ENCODE data around the gene UPF3A. TPM values are rescaled to one million over a fixed set of nuclear protein-coding genes. Genes with fewer than 3 reads are reported as not detected.

The UPF3A gene
- total RNA-seq, 1 donor from 2014 or later, result 49.6 TPM

- intact Hi-C loops (cut with micrococcal nuclease), result no loop called here
Observed at GRCh38 chr13:114303700-114304327, 22.4 kb downstream of the UPF3A start.

GRCh38 chr13:114304346-114305034 lies 23.1 kb downstream of the UPF3A start:
- intact Hi-C loops (cut with micrococcal nuclease), result no loop called here

GRCh38 chr13:114309086-114309485 lies 27.7 kb downstream of the UPF3A start:
- intact Hi-C loops (cut with micrococcal nuclease), result no loop called here

DNA sequence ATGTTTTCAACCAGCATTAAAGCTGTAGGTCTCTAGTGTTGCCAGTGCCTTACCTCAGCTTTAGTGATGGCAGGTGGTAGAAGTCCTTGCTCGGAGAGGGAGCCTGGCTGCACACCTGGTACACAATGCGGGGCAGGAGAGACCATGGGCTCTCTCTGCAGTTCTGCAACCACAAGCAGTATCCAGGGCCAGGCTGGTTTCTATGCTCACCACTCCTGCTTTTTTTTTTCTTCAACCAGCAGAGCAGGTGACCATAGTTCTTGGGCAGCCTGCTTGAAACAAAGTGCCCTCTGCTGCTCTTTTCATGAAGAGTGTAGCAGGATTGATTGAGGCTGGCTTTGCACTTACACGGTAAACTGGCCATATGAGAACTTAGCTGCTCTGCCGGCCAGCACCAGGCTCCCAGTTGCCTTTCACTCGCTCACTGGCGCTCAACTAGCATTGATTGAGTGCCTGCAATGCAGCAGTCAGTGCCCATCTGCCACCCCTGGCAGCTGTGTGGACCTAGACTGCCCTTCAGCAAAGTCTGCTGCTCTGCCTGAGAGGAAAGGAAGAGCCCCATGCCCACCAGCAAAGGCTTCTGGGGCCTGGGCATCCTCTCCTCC lies 28.5 kb downstream of the UPF3A start:
- intact Hi-C loops (cut with micrococcal nuclease), result no loop called here

- intact Hi-C loops (cut with micrococcal nuclease), result no loop called here
Observed at GRCh38 chr13:114310956-114311355, 29.6 kb downstream of the UPF3A start.

DNA sequence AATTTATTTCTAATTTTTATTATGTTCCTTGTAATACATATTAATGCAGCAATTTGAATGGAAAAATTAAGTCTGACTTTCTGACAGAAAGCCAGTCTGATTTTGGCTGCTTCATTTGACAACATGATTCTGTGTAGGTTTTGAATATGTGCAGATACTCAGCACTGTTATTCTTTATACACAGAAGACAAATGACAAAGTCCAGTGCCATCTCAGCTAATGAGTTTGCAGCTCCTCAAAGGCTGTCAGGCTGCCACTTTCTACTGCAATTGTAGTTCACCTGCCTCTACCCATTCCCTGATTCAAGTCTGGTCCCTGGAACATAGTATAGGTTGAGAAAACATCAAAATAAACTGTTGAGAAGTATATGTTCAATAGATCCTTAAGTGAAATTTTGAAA lies 30.0 kb downstream of the UPF3A start:
- intact Hi-C loops (cut with micrococcal nuclease), result no loop called here

- intact Hi-C loops (cut with micrococcal nuclease), result no loop called here
Observed at GRCh38 chr13:114311908-114312307, 30.5 kb downstream of the UPF3A start.

- intact Hi-C loops (cut with micrococcal nuclease), result no loop called here
Observed at GRCh38 chr13:114313061-114313860, 31.9 kb downstream of the UPF3A start.

- intact Hi-C loops (cut with micrococcal nuclease), result loop anchor here (1.0 kb wide), 3 partner anchors 33 to 249 kb away; partner anchors contain the start of gene UPF3A
Observed at GRCh38 chr13:114314074-114314912, 32.9 kb downstream of the UPF3A start, which contains the start of gene CHAMP1. Gene CHAMP1 (plus strand): TSS chr13:114314503. CDS start chr13:114323843, 9,340 bp downstream.

GRCh38 chr13:114315074-114315785 lies 33.8 kb downstream of the UPF3A start:
- intact Hi-C loops (cut with micrococcal nuclease), result loop anchor here (1.0 kb wide), 2 partner anchors 25 to 731 kb away; partner anchors contain the start of gene TFDP1

- intact Hi-C loops (cut with micrococcal nuclease), result no loop called here
Observed at GRCh38 chr13:114318624-114319023, 37.2 kb downstream of the UPF3A start.

DNA sequence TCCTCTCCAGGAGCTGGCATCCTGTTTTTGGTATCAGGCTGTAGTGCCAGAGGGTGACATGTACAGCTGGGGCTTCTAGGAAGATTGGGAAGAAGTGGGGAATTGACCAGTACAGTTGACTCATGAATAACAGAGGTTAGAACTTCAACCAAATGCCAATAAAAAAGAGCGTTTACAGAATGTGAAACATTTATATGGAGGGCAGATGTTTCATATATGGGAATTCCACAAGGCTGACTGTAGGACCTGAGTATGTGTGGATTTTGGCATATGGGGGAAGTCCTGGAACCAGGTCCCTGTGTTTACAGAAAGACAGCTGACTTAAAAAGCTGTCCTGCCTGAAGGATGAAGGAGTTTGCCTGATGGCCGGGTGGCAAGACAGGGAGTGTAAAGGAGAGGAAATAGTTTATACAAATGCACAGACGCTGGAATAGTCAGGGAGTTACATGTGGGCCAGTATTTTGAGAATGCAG lies 38.1 kb downstream of the UPF3A start:
- intact Hi-C loops (cut with micrococcal nuclease), result no loop called here

GRCh38 chr13:114320065-114320464 lies 38.7 kb downstream of the UPF3A start:
- intact Hi-C loops (cut with micrococcal nuclease), result no loop called here

GRCh38 chr13:114321256-114321655 lies 39.9 kb downstream of the UPF3A start:
- intact Hi-C loops (cut with micrococcal nuclease), result no loop called here

DNA sequence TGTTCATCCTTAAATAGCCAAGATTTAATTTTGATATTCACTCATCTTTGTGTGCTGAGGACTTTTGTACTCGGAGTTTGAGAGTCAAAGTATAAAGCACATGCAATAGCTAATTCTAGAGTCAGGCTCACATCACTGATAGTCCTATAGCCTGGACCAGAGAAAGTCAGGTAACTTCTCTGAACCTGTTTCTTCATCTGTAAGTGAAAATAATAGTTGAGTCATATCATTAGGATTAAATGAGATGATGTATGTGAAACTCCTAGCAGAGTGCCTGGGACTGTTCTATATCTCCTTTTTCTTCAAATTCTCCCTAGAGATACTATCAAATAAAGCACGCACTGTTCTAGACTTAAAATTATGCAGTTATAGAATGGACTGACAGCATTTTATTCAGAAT lies 41.9 kb downstream of the UPF3A start:
- intact Hi-C loops (cut with micrococcal nuclease), result no loop called here

GRCh38 chr13:114324334-114324733 lies 42.9 kb downstream of the UPF3A start:
- intact Hi-C loops (cut with micrococcal nuclease), result no loop called here

DNA sequence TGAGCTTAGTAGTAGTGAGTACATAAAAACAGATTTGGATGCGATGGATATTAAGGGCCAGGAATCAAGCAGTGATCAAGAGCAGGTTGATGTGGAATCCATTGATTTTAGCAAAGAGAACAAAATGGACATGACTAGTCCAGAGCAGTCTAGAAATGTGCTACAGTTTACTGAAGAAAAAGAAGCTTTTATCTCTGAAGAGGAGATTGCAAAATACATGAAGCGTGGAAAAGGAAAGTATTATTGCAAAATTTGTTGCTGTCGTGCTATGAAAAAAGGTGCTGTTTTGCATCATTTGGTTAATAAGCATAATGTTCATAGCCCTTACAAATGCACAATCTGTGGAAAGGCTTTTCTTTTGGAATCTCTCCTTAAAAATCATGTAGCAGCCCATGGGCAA lies 44.3 kb downstream of the UPF3A start:
- intact Hi-C loops (cut with micrococcal nuclease), result no loop called here

GRCh38 chr13:114328034-114328433 lies 46.6 kb downstream of the UPF3A start:
- intact Hi-C loops (cut with micrococcal nuclease), result no loop called here

DNA sequence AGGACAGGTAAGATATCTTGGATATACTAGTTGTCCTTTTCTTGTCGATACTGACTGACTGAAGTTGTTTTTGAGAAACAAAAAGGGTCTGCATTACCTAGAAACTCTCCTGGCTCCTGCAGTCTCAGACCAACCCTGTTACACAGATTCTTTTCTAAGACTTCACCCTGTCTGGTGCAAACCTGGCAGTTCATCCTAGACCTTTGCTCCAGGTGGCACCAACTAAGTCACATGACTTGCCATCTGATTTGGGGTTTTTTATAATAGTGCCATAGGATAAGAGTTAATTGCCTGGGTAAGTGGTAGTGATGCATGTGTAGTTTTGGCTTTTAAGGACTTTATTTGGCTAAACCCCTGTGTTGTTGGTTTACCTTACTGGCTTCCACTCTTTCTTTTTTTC lies 47.2 kb downstream of the UPF3A start:
- intact Hi-C loops (cut with micrococcal nuclease), result no loop called here

DNA sequence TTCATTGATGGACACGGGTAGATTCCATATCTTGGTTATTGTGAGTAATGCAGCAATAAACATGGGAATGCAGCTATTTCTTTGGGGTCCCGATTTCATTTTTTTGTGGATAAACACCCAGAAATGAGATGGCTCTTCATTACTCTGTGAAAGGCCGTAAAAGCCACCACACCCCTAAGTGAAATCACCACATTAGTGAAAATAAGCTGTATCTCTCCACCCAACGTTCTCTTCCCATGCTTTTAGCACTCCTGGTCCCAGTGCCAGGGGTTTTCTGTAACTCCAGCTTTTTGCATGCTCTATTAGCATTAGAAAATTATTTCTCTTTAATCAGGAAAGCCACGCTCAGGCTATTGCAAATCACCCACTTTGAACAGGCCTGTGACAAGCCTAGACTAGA lies 48.7 kb downstream of the UPF3A start:
- intact Hi-C loops (cut with micrococcal nuclease), result no loop called here
